Right lobe of liver (tissue), 6 donors: ENCODE results near the gene SRPX. TPM values are rescaled to one million over a fixed set of nuclear protein-coding genes. Genes with fewer than 3 reads are reported as not detected.

ENCODE experiments used
- ATAC-seq, 4 donors: fragments of 200-7000 bp; cut with Tn5 transposase; one replicate each; pipeline ENCODE4 v1.9.1; 2020; ENCODE audit warnings: mild to moderate bottlenecking in 4 of 4, moderate library complexity in 4 of 4
- DNase-seq, 3 donors: peaks; one replicate each; pipeline ENCODE4 v3.0.0-alpha.2; 2020
- H3K27ac ChIP-seq, 3 donors: fragments of 200-600 bp; one replicate each; pipeline ENCODE4 v1.8.0; 2022
- H3K27me3 ChIP-seq, 2 donors: fragments of 200-600 bp; one replicate each; pipeline ENCODE4 v1.8.0; 2022
- H3K36me3 ChIP-seq, 4 donors: fragments of 200-600 bp; sonication (generic) in 1 of 4; one replicate each; pipeline versions ENCODE4 v1.5.1 to v1.8.0; 2017 to 2022; ENCODE audit warnings: control low read depth in 1 of 4
- H3K4me1 ChIP-seq, 4 donors: fragments of 200-600 bp; sonication (generic) in 1 of 4; one replicate each; pipeline versions ENCODE4 v1.5.1 to v1.8.0; 2017 to 2022; ENCODE audit warnings: control low read depth in 1 of 4
- H3K4me3 ChIP-seq, 3 donors: fragments of 200-600 bp; one replicate each; pipeline ENCODE4 v1.8.0; 2022
- H3K9me3 ChIP-seq, 4 donors: fragments of 200-600 bp; sonication (generic) in 1 of 4; one replicate each; pipeline versions ENCODE4 v1.5.1 to v1.8.0; 2017 to 2022; ENCODE audit warnings: control low read depth in 1 of 4
- CTCF ChIP-seq, 4 donors: fragments of 200-600 bp in 3 of 4; fragments of 450-650 bp in 1 of 4; IDR thresholded peaks; one replicate each; pipeline versions ENCODE4 v1.5.1 to v1.8.0; 2016 to 2022; ENCODE audit warnings: antibody characterized with exemption in 4 of 4, mild to moderate bottlenecking in 2 of 4
- POLR2A ChIP-seq: fragments of 450-650 bp; IDR thresholded peaks from one replicate; pipeline ENCODE4 v1.6.1; 2017; ENCODE audit warnings: antibody characterized with exemption, mild to moderate bottlenecking
- WGBS: methylation state at CpG from one replicate; pipeline ENCODE4 v1.1.6; 2018; ENCODE audit warnings: low coverage, low lambda C conversion rate; ENCODE audit not compliant: insufficient coverage; ENCODE audit errors: missing lambda C conversion rate; 5-methylcytosine and 5-hydroxymethylcytosine counted together
- intact Hi-C, 2 donors: fragments of 100-400 bp; cut with DNase I; formaldehyde crosslinking; loops; one replicate each; pipeline versions ENCODE4 v1.11.2 to v1.14.1; 2022
- total RNA-seq, 6 experiments: library from RNA; depleted of rRNA in 2 of 6; stranded (reverse); fragments of >200 nt in 2 of 6; fragmentation: NEBNext Ultra II Directional in 3 of 6; extraction: Animal tissue kit (Norgen Biotek cat#: 25700) in 3 of 6; gene quantifications; one replicate each; pipeline versions ENCODE4 v1.1.0 to v1.2.4, GENCODE V29; 2016 to 2023
- donor health status: DM: no; HTN: yes; CAD: no.
- donor health status: DM: no; HTN: no; CAD: no.
- donor health status: DM: no; HTN: no; CAD: no.
- donor health status: DM: no; HTN: yes; CAD: no.
- donor health status: DM: no; HTN: yes; CAD: no.

Gene SRPX
- total RNA-seq, 6 experiments from 2014 or later = 6.5 to 15.3 (median 10.5) TPM

GRCh38 chrX:38149016-38149415 lies 71.7 kb downstream of the SRPX start:
- no peak for ATAC-seq
- intact Hi-C loops = no loop called here
- TF ChIP-seq CTCF (IDR thresholded peaks at IDR 0.05) (no peak), POLR2A (no peak)
- DNase-seq = no peak
- Histone ChIP-seq H3K4me1 (no peaks in the 10 kb centered on the region), H3K4me3 (no peak overlapping the region), H3K9me3 (no peaks in the 10 kb centered on the region), H3K27ac (no peak overlapping the region), H3K36me3 (no peaks in the 10 kb centered on the region), H3K27me3 (no peaks in the 10 kb centered on the region)
- 83% methylated on average over 2 of the region's 2 CpGs for WGBS

- H3K9me3 ChIP-seq = no peaks in the 10 kb centered on the region
- no peaks in the 10 kb centered on the region for H3K27me3 ChIP-seq
- no peak for TF ChIP-seq POLR2A
- TF ChIP-seq CTCF (IDR thresholded peaks at IDR 0.05) = no peak
- no peaks in the 10 kb centered on the region for H3K36me3 ChIP-seq
- DNase-seq = no peak
- intact Hi-C loops = no loop called here
- H3K27ac ChIP-seq = no peak overlapping the region
- WGBS = 57% methylated on average over 1 of the region's 1 CpG
- no peak overlapping the region for H3K4me3 ChIP-seq
- no peaks in the 10 kb centered on the region for H3K4me1 ChIP-seq
- ATAC-seq = peak in 3 of 4 donors; percentile 19 to 33 (median 23)
These were observed 78.1 kb downstream of the SRPX start for GRCh38 chrX:38142610-38143009.

- Histone ChIP-seq H3K4me3 (no peak overlapping the region), H3K36me3 (no peaks in the 10 kb centered on the region), H3K9me3 (no peaks in the 10 kb centered on the region), H3K27me3 (no peaks in the 10 kb centered on the region), H3K4me1 (no peaks in the 10 kb centered on the region), H3K27ac (no peak overlapping the region)
- ATAC-seq = no peak
- intact Hi-C loops = no loop called here
- 66% methylated on average over 2 of the region's 2 CpGs for WGBS
- DNase-seq = no peak
- TF ChIP-seq POLR2A = no peak
- no peak for TF ChIP-seq CTCF (IDR thresholded peaks at IDR 0.05)
These were observed 81.8 kb downstream of the SRPX start for GRCh38 chrX:38138900-38139299.

- intact Hi-C loops = no loop called here
- H3K9me3 ChIP-seq = no peaks in the 10 kb centered on the region
These were observed 82.3 kb downstream of the SRPX start for GRCh38 chrX:38138157-38138891.

More at GRCh38 chrX:38138157-38138891, 82.3 kb downstream of the SRPX start:
- DNase-seq = no peak
- no peak for TF ChIP-seq CTCF (IDR thresholded peaks at IDR 0.05)
- no peak for TF ChIP-seq POLR2A
- ATAC-seq = no peak
- 36% methylated on average over 2 of the region's 2 CpGs for WGBS
- Histone ChIP-seq H3K36me3 (no peaks in the 10 kb centered on the region), H3K27me3 (no peaks in the 10 kb centered on the region), H3K4me3 (no peak overlapping the region), H3K27ac (no peak overlapping the region), H3K4me1 (no peaks in the 10 kb centered on the region)
